Fibroblast of pulmonary artery (primary cell): ENCODE measurements around the gene DENND1C.

ENCODE experiments used
- DNase-seq: peaks from one replicate; pipeline ENCODE4 v3.0.0-alpha.2; 2010; ENCODE audit warnings: low read depth
- H3K4me3 ChIP-seq: replicated peaks from 2 replicates; pipeline ENCODE4 v1.5.1; 2011; ENCODE audit warnings: low read depth, mild to moderate bottlenecking, control low read depth, low read length, moderate library complexity
- TF ChIP-seq, protein P1 (sequence below): IDR thresholded peaks from 2 replicates; pipeline ENCODE4 v1.5.1; 2011; ENCODE audit warnings: mild to moderate bottlenecking, control low read depth, low read length, inconsistent platforms; ENCODE audit errors: missing control alignments

Gene DENND1C

DNA sequence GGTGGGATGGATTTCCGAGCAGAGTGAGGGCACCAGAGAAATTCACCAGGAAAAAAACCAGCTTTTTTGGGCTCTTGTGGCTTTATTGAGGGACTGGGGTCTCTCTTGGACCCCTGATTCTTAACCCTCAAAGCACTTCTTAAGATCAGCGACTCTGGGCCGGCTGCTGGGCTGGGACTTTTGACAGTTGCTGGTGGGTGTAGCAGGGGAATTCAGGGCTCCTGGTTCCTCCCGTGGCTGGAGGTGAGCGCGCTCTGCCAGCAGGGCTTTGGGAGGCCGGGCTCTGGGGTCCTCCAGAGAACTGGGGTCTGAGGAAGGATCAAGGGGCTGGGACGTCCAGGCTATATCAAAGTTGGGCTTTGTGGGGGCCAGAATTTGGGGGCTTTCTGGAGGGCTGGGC, 14.2 kb downstream of the DENND1C start:
- no peak overlapping the region for H3K4me3 ChIP-seq
- TF ChIP-seq, protein P1, sequence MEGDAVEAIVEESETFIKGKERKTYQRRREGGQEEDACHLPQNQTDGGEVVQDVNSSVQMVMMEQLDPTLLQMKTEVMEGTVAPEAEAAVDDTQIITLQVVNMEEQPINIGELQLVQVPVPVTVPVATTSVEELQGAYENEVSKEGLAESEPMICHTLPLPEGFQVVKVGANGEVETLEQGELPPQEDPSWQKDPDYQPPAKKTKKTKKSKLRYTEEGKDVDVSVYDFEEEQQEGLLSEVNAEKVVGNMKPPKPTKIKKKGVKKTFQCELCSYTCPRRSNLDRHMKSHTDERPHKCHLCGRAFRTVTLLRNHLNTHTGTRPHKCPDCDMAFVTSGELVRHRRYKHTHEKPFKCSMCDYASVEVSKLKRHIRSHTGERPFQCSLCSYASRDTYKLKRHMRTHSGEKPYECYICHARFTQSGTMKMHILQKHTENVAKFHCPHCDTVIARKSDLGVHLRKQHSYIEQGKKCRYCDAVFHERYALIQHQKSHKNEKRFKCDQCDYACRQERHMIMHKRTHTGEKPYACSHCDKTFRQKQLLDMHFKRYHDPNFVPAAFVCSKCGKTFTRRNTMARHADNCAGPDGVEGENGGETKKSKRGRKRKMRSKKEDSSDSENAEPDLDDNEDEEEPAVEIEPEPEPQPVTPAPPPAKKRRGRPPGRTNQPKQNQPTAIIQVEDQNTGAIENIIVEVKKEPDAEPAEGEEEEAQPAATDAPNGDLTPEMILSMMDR = no peak
- DNase-seq = no peak

DNA sequence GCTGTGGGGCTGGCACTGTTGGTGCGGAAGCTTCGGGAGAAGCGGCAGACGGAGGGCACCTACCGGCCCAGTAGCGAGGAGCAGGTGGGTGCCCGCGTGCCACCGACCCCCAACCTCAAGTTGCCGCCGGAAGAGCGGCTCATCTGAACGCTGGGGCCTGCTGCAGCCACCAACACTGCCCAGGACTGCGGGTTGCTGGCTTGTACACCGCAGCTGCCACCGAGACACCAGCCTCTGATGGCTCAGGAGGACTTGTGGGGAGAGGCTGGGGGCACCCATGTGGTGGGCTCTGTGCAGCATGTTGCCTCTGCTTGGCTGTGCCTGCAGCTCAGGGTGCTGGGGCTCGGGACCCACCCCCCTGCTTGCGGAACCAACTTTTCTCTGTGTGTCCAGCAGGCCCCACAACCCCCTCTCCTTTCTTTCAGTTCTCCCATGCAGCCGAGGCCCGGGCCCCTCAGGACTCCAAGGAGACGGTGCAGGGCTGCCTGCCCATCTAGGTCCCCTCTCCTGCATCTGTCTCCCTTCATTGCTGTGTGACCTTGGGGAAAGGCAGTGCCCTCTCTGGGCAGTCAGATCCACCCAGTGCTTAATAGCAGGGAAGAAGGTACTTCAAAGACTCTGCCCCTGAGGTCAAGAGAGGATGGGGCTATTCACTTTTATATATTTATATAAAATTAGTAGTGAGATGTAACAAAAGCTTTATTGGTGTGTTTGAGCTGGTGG, 14.9 kb downstream of the DENND1C start:
- H3K4me3 ChIP-seq = no peak overlapping the region
- DNase-seq = no peak
- TF ChIP-seq, protein P1 = no peak

DNA sequence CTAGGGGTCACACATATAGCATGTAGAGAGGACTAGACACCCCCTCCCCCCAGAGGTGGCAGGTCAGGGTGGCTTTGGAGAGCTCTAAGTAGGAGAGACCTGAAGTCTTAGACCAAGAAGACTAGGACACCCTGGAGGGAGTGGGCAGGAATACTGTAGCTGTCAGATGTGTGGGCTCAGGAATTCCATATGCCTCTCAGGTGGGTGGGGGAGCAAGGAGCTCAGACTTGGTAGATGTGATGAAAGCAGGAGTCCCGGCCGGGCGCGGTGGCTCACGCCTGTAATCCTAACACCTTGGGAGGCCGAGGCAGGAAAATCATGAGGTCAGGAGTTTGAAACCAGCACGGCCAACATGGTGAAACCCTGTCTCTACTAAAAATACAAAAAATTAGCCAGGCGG, 15.9 kb downstream of the DENND1C start:
- TF ChIP-seq, protein P1 = no peak
- no peak overlapping the region for H3K4me3 ChIP-seq
- DNase-seq = no peak

DNA sequence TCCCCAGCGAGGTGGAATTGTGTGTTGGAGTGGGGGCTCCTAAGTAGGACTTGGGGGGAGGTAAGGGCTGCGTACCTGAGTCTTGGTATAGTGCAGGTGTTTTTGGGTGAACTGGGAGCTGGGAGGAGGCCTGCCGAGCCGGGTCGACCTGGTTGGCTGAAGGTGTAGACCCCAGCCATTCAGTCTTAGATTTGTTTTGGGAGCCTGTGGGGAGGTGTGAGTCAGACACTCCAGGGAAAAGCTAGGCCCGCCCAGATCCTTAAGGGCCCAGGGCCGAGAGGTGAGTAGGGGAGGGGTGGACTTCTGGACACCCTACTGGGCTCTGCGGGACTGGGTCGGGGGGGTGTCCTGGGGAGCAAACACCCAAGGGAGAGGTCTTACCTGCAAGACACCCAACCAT, 16.6 kb downstream of the DENND1C start:
- H3K4me3 ChIP-seq = no peak overlapping the region
- DNase-seq = no peak
- TF ChIP-seq, protein P1 = no peak

DNA sequence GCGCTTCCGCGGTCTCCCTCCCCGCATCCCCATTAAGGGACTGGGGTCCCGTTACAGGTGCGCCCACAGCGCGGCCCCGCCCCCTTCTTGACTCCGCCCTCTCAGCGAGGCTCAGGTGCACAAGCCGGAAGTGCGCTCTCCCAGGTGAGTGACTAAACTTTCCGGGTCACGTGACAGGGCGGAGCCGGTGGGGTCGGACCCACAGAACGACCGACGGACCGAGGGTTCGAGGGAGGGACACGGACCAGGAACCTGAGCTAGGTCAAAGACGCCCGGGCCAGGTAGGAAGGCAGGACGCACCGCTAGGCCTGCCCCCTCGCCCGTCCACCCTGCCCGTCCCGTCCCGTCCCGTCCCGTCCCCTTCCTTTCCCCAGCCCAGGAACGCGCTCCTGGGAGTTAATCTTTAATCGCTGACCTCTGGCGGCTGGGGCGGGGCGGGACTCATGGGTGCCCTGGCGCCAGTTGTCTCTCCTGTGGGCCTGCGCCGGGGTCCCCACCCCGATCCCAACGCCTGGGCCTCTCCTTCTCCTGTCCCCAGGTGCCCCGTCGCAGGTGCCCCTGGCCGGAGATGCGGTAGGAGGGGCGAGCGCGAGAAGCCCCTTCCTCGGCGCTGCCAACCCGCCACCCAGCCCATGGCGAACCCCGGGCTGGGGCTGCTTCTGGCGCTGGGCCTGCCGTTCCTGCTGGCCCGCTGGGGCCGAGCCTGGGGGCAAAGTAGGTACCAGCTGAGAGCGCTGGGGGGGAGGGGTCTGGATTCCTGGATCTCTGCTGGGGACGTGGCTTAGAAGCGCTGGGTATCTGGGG, 17.3 kb downstream of the DENND1C start, which contains the start of gene CRB3:
Gene CRB3 (plus strand): TSS at position 202 of the 804 bp plus-strand sequence. CDS start 431 bp downstream, at position 633.
- DNase-seq = no peak
- TF ChIP-seq, protein P1 = no peak
- no peak within 1 kb of the TSS for H3K4me3 ChIP-seq

DNA sequence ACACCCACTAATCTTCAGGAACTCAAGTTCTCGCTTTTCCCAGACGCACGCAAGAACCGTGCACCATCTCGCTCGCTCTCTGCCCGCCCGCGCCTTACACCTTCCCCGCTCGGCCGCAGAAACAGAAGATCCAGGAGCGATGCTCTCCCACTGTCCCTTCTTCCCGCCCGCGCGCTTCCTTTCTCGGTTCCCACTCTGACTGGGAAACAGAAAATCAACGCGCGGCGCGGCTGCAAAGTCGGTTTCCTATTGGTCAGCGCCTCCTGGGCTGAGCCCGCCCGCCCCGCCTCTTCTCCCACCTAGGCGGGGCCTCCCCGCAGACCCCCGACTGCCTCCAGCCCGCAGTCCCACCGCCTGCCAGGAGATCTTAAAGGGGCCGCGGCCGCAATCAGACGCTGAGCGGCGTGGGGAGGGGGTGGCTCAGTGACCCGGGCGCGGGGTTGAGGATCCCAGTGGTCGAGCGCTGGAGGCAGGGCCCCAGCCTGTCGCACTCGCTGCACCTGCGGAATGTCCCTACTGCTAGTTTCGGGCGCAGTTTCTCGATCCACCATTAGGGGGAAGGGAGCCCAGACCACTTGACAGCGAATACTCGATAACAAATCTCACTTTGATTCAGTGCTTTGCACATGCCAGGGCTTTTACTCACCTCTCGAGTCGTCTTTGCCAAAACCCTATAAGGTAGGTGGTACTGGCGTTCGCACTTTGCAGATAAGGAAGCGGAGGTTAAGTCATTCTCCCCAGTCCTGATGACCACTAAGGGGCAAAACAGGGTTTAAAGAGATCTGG, 21.3 kb downstream of the DENND1C start:
- TF ChIP-seq, protein P1 = peak; percentile 59
- H3K4me3 ChIP-seq = peak overlapping the region; percentile 70
- DNase-seq = peak; percentile 98
